ELF-1 (cell line): Measurements from ENCODE around the gene TRMT1L.

Source experiments
- DNase-seq: peaks from one replicate; pipeline ENCODE4 v3.0.0-alpha.2; 2016; ENCODE audit warnings: low read depth, low spot score

TRMT1L gene

GRCh38 chr1:185129708-185130107, 27.0 kb downstream of the TRMT1L start:
- no peak for DNase-seq

- DNase-seq = no peak
Observed at GRCh38 chr1:185112356-185112755, 44.4 kb downstream of the TRMT1L start.

- DNase-seq = no peak
Observed at GRCh38 chr1:185111873-185112272, 44.9 kb downstream of the TRMT1L start.

GRCh38 chr1:185110145-185110544, 46.6 kb downstream of the TRMT1L start:
- no peak for DNase-seq

GRCh38 chr1:185108321-185108720, 48.4 kb downstream of the TRMT1L start:
- no peak for DNase-seq

- DNase-seq = no peak
Observed at GRCh38 chr1:185105121-185105520, 51.6 kb downstream of the TRMT1L start.

- DNase-seq = no peak
Observed at GRCh38 chr1:185104083-185104482, 52.7 kb downstream of the TRMT1L start.

- no peak for DNase-seq
Observed at GRCh38 chr1:185096531-185096930, 60.2 kb downstream of the TRMT1L start.

- DNase-seq = no peak
Observed at GRCh38 chr1:185094761-185095160, 62.0 kb downstream of the TRMT1L start.

GRCh38 chr1:185091480-185091879, 65.3 kb downstream of the TRMT1L start:
- no peak for DNase-seq

GRCh38 chr1:185087746-185088145, 69.0 kb downstream of the TRMT1L start:
- no peak for DNase-seq

- DNase-seq = no peak
Observed at GRCh38 chr1:185087101-185087500, 69.7 kb downstream of the TRMT1L start.

GRCh38 chr1:185083818-185084217, 72.9 kb downstream of the TRMT1L start:
- no peak for DNase-seq

GRCh38 chr1:185080422-185080821, 76.3 kb downstream of the TRMT1L start:
- no peak for DNase-seq

- no peak for DNase-seq
Observed at GRCh38 chr1:185077374-185077773, 79.4 kb downstream of the TRMT1L start.

GRCh38 chr1:185075476-185075875, 81.3 kb downstream of the TRMT1L start:
- no peak for DNase-seq

- DNase-seq = peak; percentile 4
Observed at GRCh38 chr1:185074307-185074706, 82.4 kb downstream of the TRMT1L start.

- peak; percentile 6 for DNase-seq
Observed at GRCh38 chr1:185073725-185074124, 83.0 kb downstream of the TRMT1L start.

GRCh38 chr1:185070051-185070450, 86.7 kb downstream of the TRMT1L start:
- no peak for DNase-seq

GRCh38 chr1:185069202-185069772, 87.5 kb downstream of the TRMT1L start:
- no peak for DNase-seq

GRCh38 chr1:185068341-185068740, 88.4 kb downstream of the TRMT1L start:
- no peak for DNase-seq
